PC-9 (cell line): ENCODE results near the gene CCKAR.

ENCODE experiments used
- EZH2 ChIP-seq: fragments of 200-600 bp; sonication (generic); IDR thresholded peaks from 2 replicates; pipeline ENCODE4 v1.8.0; 2017; ENCODE audit warnings: antibody characterized with exemption, low read depth
- TF ChIP-seq, protein P1 (sequence below): fragments of 200-600 bp; sonication (generic); conservative IDR thresholded peaks from 2 replicates; pipeline ENCODE4 v1.6.1; 2017; ENCODE audit warnings: mixed run types, antibody characterized with exemption, mild to moderate bottlenecking, moderate library complexity

DNA sequence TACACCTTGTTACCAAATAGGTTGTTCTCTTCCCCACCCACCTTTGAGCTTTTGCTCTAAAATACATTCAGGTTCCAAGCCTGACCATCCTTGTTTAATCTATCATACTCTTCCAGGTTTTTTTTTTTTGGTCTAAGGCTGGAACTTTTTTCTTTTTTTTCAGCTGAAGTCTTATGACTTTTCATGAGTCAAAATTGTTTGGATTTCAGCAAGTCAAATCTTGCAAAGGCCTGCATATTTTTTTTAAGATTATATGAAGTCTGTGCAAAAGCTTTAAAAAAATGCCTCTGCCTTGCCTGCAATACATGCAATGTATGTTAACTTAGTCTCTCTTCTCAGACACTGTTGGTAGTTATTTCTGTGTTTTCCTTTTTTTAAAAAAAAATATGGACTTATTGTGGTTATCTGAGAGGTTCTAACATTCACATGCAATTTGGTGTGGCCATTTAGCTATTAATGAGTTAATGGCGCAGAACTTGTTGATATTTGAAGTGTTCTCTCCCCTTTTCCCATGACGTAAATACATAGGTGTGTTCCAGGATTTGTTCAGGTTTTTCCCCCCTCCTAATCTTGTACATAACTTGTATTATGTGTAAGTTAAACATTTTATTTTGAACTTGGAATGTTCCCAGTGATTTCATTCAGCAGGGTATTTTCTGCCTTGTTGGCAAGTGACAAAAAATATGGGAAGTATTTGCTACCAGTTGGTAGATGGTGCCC is 58.7 kb downstream of the CCKAR start:
- TF ChIP-seq, protein P1, sequence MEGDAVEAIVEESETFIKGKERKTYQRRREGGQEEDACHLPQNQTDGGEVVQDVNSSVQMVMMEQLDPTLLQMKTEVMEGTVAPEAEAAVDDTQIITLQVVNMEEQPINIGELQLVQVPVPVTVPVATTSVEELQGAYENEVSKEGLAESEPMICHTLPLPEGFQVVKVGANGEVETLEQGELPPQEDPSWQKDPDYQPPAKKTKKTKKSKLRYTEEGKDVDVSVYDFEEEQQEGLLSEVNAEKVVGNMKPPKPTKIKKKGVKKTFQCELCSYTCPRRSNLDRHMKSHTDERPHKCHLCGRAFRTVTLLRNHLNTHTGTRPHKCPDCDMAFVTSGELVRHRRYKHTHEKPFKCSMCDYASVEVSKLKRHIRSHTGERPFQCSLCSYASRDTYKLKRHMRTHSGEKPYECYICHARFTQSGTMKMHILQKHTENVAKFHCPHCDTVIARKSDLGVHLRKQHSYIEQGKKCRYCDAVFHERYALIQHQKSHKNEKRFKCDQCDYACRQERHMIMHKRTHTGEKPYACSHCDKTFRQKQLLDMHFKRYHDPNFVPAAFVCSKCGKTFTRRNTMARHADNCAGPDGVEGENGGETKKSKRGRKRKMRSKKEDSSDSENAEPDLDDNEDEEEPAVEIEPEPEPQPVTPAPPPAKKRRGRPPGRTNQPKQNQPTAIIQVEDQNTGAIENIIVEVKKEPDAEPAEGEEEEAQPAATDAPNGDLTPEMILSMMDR, result no peak
- no peak for TF ChIP-seq EZH2
